ENCODE data around the gene DNAJC15.

Gene DNAJC15

GRCh38 chr13:43086181-43086580, 62.8 kb downstream of the DNAJC15 start:
- no peak for DNase-seq (ENCODE audit: low spot score)

GRCh38 chr13:43088093-43088511, 64.7 kb downstream of the DNAJC15 start:
- DNase-seq (ENCODE audit: low spot score): no peak

DNA sequence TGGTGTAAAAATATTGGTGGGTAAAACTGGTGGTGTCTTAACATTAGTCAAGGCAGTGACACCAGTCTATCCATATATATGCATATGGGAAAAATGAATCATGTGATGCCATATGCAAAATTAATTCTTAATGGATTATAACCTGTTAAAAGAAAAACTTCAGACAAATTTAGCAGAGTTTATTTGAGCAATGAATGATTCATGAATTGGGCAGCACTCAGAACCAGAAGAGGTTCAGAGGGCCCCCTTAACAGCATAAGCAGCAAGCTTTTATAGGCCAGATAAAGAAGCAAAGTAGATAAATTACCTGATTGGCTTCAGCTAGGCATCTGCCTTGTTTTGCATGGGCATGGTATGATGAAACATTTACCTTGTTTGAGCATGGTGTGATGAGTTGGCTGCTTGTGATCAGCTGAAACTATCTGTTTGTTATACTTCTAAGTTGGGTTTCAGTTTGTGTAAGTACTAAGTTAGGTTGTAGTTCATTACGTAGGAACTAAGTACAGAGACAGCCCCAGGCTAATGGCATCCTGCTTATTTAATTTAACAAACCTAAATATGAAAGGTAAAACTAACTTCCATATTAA, 66.6 kb downstream of the DNAJC15 start:
- DNase-seq (ENCODE audit: low spot score): no peak

DNA sequence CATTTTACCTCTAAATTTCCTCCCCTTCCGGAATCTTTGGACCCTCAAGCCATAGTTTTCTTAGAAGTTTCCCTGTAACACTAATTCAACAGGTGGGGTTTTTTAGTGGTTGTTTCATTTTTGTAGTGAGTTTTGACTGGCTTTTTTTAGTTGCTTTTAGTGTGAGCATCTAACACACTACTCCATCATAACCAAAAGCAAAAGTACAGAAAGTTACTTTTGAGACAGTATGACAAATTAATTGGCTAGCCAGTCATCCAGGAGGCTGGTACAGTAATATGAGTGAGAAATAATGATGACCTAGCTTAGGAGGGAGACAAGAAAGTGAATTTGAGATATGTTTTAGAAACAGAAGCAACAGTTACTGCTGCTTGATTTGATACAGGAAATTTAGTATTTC, 71.5 kb downstream of the DNAJC15 start:
- DNase-seq (ENCODE audit: low spot score): no peak

DNA sequence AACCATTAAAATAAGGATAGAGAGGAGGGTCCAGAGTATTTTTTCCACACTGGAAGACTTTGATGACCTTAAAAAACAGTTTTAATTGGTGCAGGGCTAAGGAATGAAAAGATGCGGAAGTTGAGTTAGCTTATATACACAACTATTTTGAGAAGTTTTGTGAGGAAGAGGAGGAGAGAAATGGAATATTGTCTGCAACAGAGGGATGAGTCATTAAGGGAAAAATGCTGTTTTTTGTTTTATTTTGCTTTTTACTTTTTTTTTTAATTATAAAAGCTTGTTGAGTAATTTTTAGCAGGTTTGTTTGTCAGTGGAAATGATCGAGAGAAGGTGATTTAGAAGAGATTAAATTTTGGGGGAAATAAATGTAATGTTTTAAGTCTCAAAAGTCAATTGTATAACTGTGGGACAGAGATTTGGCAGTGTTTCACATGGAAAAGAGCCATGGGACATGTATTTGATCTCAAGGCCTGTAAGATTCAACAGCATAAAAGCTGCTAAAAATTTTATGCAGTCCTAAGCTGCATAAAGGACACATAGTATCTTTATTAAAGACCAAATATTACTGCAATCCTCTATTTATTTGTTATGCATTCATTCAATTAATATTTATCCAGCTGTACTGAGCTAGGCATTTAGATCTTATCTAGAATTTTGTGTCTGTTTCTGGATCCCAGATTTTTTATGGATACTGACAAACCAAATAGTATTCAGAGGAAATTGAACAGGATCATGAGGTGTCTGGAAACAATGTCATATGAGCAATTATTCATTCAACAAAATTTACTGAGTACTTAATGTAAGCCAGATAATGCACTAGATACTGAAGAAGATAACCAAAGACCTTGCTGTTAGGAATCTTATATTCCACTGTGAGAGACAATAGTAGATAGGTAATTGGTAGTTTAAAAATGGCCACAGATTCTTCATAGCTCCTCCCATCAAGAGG, 72.7 kb downstream of the DNAJC15 start:
- DNase-seq (ENCODE audit: low spot score): no peak

- DNase-seq (ENCODE audit: low spot score): no peak
Observed at GRCh38 chr13:43100667-43101066, 77.3 kb downstream of the DNAJC15 start.

DNA sequence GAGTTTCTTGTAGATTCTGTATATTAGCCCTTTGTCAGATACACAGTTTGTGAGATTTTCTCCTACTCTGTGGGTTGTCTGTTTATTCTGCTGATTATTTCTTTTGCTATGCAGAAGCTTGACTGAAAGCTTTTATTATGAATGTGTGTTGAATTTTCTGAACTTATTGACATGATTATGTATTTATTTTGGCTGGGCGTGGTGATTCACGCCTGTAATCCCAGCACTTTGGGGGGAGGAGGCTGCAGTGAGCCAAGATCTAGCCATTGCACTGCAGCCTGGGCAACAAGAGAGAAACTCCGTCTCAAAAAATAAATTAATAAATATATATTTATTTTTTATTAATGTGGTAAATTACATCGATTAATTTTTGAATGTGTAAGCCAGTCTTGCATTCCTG, 78.9 kb downstream of the DNAJC15 start:
- no peak for DNase-seq (ENCODE audit: low spot score)

DNA sequence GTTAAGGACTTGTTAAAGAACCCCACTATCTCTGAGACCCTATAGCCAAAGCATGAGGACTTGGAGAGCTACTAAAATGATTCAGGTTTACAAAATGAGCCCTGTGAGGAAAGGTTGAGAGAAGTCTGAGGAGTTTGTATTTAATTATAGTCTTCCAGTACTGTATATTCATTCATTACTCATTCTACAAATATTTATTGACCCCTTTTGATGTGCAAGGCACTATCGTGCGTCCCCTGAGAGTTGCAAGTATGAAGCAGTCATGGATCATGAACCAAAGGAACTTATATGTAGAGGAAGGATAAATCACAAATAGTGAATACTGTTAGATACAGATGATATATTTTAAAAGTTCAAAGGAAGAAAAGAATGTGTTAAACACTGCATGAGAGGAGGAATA, 84.4 kb downstream of the DNAJC15 start:
- DNase-seq (ENCODE audit: low spot score): no peak

- DNase-seq (ENCODE audit: low spot score): no peak
Observed at GRCh38 chr13:43110036-43110435, 86.7 kb downstream of the DNAJC15 start.

GRCh38 chr13:43110658-43111057, 87.3 kb downstream of the DNAJC15 start:
- no peak for DNase-seq (ENCODE audit: low spot score)

GRCh38 chr13:43111559-43112400, 88.4 kb downstream of the DNAJC15 start:
- no peak for DNase-seq (ENCODE audit: low spot score)

GRCh38 chr13:43113603-43114002, 90.2 kb downstream of the DNAJC15 start:
- DNase-seq (ENCODE audit: low spot score): no peak

GRCh38 chr13:43114504-43114903, 91.1 kb downstream of the DNAJC15 start:
- no peak for DNase-seq (ENCODE audit: low spot score)

DNA sequence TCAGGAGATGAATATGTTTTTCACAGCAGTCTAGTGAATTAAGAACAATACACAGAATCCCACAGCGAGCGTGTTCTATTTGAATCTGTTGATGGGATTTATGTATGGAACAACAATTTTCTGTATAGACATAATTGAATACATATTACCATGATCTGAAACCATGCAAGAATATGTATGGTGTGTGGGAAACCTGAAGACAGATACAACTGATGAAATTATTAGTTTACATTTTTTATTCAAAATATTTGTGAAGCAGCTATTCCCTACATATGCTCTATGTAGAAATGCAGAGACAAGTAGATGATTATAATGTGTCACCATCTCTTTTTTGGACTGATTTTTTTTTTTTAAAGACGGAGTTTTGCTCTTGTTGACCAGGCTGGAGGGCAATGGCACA, 91.8 kb downstream of the DNAJC15 start:
- DNase-seq (ENCODE audit: low spot score): no peak

GRCh38 chr13:43116242-43116641, 92.9 kb downstream of the DNAJC15 start:
- no peak for DNase-seq (ENCODE audit: low spot score)

GRCh38 chr13:43118521-43118920, 95.1 kb downstream of the DNAJC15 start:
- DNase-seq (ENCODE audit: low spot score): no peak

DNA sequence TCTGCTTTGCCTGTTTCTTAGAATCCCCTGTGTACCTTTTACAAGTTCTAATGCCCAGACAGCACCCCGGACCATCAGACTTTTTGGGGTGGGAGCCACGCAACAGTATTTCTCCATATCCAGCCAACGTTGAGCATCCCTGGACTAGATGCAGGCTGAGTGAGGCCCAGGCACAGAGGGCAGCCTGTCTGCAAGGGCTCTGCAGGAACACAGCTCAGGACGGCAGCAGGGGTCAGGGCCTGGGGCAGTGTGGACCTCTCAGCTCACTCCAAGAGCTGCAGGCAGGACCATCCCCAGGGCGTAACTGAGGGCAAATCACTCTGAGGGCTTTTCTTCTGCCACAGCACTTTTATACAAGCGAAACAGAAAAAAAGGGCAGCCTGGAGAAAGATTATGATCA, 95.8 kb downstream of the DNAJC15 start:
- no peak for DNase-seq (ENCODE audit: low spot score)

GRCh38 chr13:43122791-43123190, 99.4 kb downstream of the DNAJC15 start:
- DNase-seq (ENCODE audit: low spot score): no peak

DNA sequence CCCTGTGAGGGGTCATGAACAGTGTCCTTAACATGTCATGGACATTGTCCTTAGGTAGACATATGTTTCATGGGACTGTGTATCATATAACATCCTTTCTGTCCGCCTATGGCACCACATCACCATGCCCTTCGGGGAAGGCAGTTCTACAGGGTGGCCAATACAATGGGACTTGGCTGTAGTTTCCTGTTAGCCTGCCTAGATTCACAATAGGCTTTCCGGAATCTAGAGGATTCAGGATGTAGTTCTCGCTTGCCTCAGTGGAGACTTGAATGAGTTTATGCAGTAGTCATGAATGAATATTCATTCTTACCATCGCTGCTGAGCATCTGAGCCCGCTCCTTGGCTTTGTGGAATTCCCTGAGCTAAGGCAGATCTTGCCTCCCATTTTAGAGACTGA, 100.5 kb downstream of the DNAJC15 start:
- DNase-seq (ENCODE audit: low spot score): no peak

DNA sequence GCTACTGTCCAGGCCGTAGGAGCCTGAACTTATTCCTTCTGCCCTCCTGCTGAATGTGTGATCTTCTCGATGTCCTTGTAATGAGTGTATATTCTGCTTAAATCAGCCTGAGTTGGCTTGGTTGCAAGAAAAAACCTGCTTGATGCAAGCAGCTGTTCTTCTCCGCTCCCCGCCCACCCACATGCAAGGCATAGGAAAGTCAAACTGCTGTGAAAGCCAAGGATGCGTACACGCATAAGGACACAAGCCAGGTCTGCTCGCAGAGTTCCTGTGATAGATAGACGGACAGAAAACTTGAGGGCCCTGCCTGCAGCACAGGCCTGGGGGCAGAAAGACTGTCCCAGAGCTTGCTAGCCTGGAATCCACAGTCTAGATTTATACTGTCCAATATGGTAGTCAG, 101.1 kb downstream of the DNAJC15 start:
- DNase-seq (ENCODE audit: low spot score): no peak

GRCh38 chr13:43126420-43126819, 103.0 kb downstream of the DNAJC15 start:
- no peak for DNase-seq (ENCODE audit: low spot score)

DNA sequence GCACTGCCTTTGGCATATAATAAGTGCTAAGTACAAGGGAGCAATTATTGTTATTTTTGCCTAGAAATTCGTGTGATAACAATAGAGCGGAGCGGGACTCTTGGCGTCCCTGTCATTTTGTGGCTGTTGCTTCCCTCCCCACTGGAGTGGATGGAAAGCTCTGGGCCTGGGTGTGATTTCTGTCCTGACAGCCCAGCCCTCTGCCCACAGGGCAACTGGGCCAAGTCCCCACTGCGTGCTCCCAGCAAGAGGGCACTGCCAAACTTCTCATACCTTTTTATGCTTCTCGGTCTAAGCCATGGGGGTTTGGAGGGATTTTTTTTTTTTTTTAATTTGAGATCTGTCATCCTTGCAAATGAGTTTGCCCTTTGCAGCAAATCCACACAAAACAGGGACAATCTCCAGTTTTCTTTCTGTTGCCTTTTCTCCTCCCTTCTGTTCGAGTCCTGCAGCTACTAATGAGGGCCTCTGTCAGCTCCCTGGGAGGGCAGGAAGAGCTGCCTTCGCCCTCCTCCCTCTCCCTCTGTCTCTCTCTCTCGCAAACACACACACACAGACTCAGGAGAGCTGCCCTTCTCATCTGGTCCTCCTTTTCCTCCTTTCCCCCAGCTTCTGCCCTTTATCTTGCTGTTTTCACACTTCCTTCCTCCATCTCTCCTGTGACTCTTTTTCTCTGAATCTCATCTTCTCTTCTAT, 103.9 kb downstream of the DNAJC15 start:
- DNase-seq (ENCODE audit: low spot score): no peak

Measured in D341Med (cell line).